SK-N-SH (cell line): ENCODE results near the gene CALM1.

Experiments
- CTCF ChIP-seq: fragments of 200-600 bp; sonication (generic); IDR thresholded peaks from 2 replicates; pipeline ENCODE4 v1.6.1; 2017; ENCODE audit warnings: antibody characterized with exemption, mild to moderate bottlenecking, moderate library complexity
- MAX ChIP-seq: IDR thresholded peaks from 2 replicates; pipeline ENCODE4 v1.4.0; 2012; ENCODE audit warnings: low read depth
- MXI1 ChIP-seq: IDR thresholded peaks from 2 replicates; pipeline ENCODE4 v1.6.1; 2012; ENCODE audit warnings: mild to moderate bottlenecking, low read depth, low read length, improper control_type of control experiment
- RAD21 ChIP-seq: IDR thresholded peaks from 2 replicates; pipeline ENCODE4 v1.6.1; 2012; ENCODE audit warnings: mild to moderate bottlenecking, low read length
- RCOR1 ChIP-seq: fragments of 150-350 bp; IDR thresholded peaks from 2 replicates; pipeline ENCODE4 v1.6.1; 2017; ENCODE audit warnings: antibody characterized with exemption, low read length
- TAF1 ChIP-seq: IDR thresholded peaks from 2 replicates; pipeline ENCODE4 v1.6.1; 2012; ENCODE audit warnings: low read depth, mild to moderate bottlenecking, low read length, moderate library complexity, borderline replicate concordance

DNA sequence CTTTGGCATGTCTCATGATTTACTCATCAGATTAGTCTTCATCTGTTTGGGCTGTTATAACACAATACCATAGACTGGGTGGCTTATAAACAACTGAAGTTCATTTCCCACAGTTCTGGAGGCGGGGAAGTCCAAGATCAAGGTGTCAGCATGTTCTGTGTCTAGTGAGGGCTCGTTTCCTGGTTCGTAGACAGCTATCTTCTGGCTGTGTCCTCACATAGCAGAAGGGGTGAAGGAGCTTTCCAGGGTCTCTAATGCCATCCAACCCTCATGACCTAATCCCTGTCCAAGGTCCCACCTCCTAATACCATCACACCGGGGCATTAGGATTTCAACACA is 34.3 kb upstream of the CALM1 start:
- no peak for TF ChIP-seq CTCF
- TF ChIP-seq RAD21 = no peak
- TF ChIP-seq MAX = no peak
- no peak for TF ChIP-seq TAF1
- TF ChIP-seq MXI1 = no peak
- no peak for TF ChIP-seq RCOR1
